HG02870 (cell line): ENCODE results near the gene FRMD4A.

Experiments used
- ATAC-seq: cut with Tn5 transposase; IDR thresholded peaks from one replicate; pipeline ENCODE4 v1.9.1; 2021; ENCODE audit warnings: mild to moderate bottlenecking, moderate library complexity; ENCODE audit not compliant: unreplicated experiment

Gene FRMD4A

DNA sequence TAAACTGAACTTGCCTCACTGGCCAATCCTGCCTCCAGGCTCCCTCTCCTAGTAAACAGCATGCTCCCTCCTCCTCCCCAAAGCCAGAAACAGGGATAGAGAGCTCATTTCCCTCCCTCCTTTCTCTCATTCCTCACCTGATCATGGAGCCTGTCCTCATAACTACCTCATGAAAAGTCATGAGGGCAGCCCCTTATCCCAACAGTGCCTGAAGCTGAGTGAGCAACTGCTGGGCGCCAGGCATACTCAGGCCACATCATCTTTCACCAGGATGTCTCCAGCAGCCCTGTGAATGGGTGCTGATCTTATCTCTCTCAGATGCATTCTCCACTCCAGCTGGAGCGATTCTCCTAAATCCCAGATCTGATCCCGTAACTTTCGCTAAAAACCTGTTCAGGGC is 436.8 kb downstream of the FRMD4A start:
- no peak for ATAC-seq

DNA sequence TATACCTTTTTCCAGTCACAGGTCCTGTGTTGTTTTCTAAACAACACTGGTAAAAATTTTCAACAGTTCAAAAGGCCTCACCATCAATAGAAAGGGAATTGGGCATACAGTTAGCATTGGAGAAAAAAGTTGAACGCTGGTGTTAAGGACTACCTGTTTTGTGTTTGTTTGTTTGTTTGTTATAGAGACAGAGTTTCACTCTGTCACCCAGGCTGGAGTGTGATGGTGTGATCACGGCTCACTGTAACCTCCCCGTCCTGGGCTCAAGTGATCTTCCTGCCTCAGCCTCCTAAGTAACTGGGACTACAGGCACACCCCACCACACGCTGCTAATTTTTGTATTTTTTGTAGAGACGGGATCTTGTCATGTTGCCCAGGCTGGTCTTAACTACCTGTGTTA is 437.9 kb downstream of the FRMD4A start:
- no peak for ATAC-seq

DNA sequence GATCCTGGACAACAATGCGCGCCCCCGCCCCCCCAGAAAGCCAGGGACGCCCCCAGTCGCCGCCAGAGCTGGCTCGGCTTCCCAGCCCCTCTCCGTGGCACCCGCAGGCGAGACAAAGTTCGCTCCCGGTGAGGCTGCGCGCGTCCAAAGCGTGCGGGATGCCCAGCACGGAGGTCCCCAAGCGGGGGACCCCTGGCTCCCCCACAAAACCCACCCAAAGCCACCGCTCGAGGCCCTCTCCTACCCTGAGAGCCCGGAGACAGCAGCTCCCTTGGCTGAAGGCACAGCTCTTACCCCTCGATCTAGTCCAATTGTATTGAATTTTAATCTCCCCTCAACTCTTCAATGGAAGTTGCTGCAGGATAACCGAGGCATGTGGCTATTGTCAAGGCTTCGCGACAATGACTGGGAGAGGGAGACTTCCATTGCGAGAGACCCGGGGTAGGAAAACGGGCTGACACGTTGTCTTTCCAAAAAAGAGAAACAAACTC is 438.7 kb downstream of the FRMD4A start:
- no peak for ATAC-seq

DNA sequence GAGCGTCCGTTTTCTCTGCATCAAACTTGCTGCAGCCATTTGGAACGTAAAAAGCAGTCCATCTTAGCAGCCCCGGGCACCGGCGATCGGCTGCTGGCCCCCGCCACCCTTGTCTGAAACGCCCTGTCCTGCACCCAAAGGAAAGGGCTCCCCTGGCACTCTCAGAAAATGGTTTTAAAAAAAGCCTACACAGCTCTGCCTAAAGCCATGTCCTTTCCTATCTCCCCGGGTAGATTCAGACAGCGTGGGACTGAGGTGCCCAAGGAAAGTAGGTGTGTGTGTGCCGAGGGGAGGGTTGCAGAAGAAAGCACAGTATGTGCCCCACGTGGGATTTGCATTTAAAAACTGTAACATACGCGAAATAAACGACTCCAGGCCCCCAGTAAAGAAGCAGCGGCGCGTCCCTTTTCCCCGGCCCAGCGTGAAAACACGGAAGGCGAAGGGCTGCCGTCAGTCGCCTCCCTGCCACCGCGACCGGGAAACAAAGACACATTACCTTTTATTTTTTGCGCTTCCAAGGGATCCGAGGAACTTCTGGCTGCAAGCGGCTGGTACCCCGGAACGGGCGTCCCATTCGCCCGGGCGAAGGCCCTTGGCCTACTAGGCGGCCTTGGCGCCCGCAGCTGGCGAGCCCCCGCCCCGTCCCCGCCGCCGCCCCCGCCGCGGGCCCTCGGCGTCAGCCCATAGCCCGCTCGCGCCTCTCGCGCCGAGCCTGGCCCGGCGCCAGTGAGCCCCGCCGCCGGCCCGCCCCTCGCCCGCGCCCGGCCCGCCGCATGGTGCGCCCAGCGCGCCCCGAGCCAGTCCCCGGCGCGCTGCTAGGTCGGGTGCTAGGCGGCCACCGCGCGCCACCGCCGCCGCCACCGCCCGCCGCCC is 439.4 kb downstream of the FRMD4A start:
- no peak for ATAC-seq

DNA sequence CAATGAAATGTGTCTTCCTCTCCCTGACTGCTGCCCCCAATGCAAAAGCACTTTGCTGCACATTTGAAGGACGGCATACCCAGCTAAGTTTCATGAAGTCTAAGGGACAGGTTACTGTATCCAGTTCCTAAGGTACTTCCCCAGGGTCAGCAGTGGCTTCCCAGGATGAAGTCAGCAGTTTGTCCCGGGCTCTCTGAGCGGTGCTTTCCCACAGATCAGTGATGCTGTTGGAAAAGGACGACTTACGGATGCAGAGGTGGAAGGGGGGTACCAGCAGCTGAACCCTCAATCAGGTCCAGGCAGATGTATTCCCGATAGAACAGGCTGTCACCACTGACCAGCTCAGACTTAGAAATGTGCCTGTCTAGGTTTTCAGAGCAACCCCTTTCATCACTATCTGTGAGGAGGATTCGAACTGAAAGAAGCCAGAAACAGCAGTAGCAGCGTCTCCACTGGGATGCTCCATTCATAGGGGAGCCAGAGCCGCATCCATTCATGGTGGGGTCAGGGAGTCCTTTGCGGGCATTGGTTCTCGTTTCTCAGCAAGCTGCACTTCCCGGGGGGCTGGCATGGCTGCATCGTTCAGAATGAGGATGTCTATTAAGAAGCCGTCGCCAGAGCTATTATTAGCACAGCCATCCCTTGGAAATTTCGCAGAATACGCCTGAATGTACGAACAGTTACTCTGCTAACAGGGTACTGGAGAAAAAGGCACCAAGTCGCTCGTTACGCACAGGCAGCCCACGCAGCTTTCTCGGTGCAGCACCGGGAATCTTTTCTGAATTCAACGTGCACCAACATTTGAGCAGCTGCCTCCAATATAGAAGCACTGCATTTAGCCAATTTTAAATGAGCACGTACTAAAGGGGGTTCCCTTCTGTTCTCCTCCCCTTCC is 440.2 kb downstream of the FRMD4A start:
- no peak for ATAC-seq

DNA sequence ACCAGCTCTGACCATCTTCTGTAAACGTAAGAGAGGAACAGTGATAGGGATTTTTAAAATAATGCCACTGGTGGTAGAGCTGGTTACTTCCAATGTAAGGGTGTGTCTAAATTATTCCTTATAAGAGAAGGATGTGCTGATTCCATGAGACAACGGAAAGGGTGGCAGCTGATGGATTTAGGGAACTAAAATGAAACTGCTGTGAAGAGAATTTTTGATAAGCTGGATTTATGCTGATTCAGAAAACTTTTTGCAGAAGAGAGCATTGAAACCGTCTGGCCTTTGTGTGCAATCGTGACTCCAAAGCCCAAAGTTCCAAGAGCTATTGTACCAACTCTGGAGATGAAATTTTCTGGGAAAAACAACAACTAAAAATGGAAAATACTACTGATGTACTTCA is 443.0 kb downstream of the FRMD4A start:
- ATAC-seq = no peak

DNA sequence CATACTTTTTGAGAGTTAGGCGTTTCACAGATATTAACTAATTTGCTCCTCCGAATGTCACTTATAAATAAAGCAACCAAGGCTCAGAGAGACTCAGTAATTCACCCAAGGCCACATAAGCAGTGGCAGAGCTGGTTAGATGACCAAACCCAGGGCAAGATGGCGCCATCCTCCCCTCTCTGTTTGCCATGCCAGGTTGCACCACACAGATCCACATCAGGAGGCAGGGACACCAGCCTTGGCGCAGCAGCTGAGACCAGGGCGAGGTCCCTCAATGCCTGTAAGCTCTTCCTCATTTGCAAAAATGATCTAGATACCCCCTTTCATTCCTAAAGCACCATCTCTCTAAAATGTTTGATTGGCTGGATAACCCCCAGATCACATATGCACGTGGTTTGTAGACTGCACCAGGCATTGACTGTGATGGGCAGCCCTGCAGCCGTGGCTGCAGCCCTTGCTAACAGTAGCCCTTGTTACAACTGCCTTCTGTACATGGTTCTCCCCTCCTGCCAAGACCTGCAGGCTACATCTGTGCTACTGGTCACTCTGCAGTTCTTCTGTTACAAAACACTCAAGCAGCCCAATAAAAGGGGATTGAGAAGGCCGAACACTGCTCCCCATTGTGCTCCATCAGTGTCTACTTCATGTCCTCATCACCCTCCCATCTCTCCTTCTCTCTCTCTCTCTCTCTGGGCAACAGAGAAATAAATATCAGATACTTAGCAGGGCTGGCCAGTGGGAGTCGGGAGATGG is 445.3 kb downstream of the FRMD4A start:
- ATAC-seq = no peak

DNA sequence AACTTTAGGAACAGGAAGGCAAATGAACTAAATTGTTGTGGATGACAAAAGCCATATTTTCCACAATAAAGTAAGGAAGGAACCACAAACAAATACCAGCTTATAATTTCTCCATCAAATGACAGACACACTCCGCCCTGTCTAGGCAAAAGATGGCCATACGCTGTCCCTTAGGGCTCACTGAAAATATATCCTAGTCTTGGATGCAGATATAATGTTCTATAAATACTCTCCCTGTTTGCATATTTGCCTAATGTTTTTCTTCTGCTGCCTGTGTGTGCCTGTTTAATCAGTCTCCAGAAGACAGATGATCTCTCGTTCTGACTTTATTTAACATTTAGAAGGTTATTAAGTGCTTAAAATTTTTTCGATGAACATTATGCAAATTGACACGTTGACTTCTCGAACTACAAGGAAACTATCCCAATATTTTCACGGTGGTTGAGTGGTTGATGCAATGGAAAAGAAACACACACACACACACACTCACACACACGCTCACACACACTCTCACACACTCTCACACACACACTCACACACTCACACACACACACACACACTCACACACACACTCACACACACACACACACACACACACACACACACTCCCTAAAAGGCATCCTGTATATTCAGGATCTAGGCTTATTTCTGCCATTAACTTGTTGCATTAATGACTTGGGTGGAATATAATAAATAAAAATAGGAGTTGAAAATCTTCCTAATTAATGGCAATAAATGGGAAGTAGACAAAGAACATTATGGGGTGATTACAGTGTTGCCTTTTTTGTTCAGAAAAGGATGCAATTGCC is 446.9 kb downstream of the FRMD4A start:
- no peak for ATAC-seq

DNA sequence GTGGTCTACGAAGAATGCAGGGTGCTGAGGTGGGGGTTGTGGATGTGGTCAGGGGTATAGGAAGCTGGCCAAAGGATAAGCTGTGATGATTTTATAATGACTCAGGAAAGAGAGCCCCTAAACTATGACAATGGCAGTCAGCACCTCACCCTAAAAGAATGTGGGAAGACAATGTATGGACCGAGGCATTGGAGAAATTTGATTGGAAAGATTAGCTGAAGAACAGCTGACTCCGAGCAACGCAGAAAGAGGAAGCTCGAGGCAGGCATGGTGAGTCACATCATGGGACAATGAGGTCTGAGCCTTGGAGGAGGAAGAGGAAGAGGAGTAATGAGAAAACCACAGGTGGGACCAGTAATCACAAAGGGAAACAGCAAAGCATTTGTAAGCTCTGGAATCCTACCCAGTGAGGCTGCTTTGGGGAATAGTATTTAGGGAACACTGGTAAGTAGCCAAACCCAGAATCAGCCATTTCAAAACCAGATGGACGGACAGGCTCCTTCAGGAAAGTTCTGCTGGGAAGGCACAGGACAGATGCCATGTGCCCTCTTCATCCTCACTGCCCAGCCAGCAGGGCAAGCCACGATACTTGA is 448.5 kb downstream of the FRMD4A start:
- no peak for ATAC-seq

DNA sequence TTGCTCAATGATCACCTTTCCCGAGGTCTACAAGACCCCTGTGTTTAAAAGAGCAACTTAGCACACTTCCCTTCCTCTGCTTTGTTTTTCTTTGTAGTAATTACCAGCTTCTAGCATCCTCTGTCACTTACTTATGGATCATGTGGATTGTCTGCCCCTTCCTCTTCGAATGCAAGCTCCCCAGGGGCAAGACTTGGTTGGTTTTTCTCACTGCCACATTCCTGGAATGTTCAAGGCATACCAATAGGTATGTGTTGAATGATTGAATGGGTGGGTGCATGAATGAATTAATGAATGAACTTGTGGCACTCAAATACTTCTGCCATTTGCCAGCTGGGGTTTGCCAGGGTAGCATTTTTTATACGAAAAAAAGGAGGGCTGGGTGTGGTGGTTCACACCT is 450.0 kb downstream of the FRMD4A start:
- no peak for ATAC-seq

DNA sequence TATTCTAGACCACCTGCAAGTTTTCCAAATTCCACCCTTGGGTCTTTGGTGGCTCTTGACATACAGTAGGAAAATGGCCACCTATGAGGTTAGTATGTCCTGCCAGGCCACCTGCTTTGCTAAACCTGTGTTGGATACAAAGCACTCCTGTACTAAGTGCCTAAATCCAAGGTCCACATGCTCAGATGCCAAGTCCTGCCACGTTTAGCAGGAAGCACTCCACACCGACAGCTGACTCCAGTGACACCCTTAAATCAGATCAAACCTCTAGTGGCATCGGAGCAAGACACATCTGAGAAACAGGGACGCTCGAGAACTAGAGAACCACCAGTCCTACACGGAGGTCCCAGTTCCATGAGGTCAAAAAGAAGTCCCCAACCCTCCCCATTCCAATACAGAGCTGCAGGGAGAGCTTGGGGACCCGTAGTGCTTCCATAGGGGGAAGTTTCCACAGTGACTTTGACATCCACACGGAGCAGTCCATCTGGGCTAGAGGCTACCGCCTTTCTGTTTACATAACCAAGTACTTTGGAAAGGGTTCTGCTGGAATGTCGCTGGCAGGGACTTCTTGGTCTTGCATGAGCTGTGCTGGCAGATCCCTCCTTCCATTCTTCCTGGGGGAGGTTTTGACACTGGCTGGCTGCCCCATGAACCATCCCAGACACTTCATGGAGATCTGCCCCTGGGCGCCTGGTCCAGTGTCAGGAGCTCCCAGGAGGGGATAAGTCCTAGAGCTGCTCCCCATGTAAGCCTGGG is 453.4 kb downstream of the FRMD4A start:
- no peak for ATAC-seq

DNA sequence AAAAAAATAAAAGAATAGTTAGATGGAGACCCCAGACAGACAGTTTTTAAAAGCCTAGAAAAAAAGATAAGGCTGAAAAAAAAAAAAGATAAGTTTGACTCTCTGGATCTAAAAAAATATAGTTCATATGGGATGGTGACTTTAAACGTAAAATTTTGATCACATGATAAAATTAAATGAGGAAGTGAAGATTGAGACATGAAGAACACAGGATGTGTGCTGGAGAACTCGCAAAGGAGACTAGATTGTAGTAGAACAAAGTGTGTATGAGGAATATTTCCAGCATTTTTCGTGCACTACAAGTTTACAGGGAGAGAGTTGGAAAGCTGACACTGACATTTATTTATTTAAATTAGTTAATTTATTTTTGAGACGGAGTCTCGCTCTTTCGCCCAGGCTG is 457.5 kb downstream of the FRMD4A start:
- no peak for ATAC-seq

DNA sequence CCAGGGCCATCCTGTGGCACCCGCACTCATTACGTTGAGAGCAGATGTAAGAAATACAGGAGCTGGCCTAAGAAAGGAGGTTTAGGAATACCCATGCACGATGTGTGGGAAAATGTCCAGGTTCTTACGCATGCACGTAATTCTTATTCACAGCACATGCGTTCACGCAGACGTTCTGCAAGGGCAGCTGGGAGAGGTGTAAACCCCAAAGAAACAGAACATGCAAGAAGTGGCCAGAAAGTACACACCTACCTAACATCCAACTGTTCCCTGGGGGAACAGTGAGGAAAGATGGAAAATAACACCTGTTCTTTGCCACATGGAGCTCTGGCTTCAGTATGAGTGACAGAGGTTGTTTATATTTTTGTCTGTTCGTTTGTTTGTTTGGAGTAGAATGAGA is 458.3 kb downstream of the FRMD4A start:
- no peak for ATAC-seq

DNA sequence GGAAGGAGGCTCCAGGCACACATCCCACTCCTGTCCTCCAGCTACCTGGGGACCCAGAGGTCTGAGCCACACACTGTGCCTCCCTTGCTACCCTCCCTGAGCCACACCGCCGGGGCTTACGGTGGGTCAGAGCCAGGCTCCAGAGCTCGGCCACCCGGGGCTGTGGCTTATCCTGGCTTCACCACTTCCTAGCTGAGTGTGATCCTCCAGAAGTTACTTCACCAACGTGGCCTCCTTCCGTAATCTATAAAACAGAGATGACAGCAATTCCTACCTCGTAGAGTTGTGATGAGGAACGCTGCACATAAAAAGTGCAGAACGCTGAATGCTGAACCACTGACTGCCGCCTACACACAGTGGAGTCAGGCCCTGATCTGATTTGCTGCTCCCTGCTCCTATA is 458.9 kb downstream of the FRMD4A start:
- ATAC-seq = no peak

DNA sequence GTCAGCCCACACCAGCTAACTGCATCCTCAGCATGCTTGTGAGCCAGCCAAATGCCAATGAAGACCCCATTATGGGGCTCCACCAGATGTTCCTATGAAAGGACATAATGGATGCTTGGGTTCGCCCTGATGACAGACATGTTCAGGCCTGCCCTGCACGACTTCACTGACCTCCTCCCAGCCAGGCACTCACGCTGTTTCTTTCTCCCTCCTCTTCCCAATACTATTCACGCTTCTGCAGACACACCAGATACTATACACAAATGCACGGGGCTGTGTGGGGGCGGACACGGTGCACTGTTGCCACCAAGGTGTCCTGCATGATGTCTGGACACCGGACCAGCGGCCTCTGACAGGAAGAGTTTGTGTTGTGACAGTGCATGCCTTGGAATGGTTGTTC is 459.7 kb downstream of the FRMD4A start:
- no peak for ATAC-seq

DNA sequence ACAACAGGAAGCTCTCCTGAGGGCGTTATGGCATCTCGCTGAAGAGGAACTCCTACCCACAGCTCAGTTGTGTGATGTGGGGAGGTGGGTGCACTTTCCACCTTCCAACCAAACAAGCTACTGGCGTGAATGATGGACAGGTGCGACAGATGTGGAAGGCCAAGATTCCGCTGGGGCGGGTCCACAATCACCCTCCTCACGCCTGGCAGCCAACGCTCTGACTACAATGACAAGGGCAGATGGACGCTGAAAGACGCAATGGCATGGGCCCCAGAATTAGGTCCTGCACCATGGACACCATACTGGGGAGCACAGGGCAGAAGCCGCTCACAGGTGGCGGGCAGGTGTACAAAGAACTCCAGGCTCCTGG is 461.4 kb downstream of the FRMD4A start:
- no peak for ATAC-seq

DNA sequence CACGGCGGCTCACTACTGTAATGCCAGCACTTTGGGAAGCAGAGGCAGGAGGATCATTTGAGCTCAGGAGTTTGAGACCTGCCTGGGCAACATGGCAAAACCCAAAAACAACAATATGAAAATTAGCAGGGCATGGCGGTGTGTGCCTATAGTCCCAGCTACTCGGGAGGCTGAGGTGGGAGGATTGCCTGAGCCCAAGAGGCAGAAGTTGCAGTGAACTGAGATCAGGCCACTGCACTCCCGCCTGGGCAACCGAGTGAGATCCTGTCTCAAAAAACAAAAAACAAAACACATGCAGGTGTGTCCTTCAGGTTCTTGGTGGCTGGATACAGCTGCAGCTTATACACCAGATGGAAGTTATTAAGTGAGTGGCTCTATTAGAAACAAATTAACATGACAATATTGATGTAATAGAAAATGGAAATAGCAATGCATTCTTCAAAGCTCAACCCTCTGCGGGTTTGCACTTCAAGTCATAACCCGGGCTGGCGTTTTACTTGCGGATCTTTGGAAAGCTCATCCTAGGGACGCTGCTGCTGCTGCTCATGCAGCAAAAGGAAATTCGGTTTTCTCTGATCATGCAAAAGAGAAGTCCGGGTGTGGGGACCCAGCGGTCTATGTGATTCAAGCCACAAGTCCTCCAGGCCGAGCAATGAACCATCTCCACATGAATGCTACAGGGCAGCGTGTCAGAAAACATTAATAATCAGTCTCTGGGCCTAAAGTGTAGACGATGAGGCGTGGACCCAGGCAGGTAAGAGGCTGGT is 462.0 kb downstream of the FRMD4A start:
- ATAC-seq = no peak

DNA sequence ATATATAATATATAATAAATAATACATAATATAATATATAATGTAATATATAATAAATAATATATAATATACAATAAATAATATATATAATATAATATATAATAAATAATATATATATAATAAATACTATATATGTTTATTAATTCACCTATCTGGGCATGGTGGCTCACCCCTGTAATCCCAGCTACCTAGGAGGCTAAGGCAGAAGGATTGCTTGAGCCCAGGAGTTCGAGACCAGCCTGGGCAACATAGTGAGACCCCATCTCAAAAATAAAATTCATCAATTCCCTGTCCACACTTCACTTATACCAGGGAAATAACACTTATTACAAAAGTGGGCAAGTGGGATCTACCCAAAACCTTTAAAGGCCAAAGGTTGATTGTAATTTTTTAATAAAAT is 462.9 kb downstream of the FRMD4A start:
- ATAC-seq = no peak
